CD4-positive, alpha-beta T cell treated with Interleukin-1 beta for 1 hour (primary cell): ENCODE data around the gene DAAM2.

Source experiments
- DNase-seq, 2 donors: peaks; one replicate each; pipeline ENCODE4 v3.0.0-alpha.2; 2020 to 2022

The DAAM2 gene

GRCh38 chr6:39820553-39820952, 28.4 kb downstream of the DAAM2 start:
- DNase-seq, result no peak

- DNase-seq, result no peak
Observed at GRCh38 chr6:39821046-39821740, 29.0 kb downstream of the DAAM2 start.

- DNase-seq, result no peak
Observed at GRCh38 chr6:39821742-39822532, 29.8 kb downstream of the DAAM2 start.

GRCh38 chr6:39822846-39823815, 31.0 kb downstream of the DAAM2 start:
- DNase-seq, result no peak

GRCh38 chr6:39824030-39824926, 32.1 kb downstream of the DAAM2 start:
- no peak for DNase-seq

- DNase-seq, result no peak
Observed at GRCh38 chr6:39829331-39829730, 37.2 kb downstream of the DAAM2 start.

- no peak for DNase-seq
Observed at GRCh38 chr6:39830444-39830843, 38.3 kb downstream of the DAAM2 start.

- no peak for DNase-seq
Observed at GRCh38 chr6:39831701-39832100, 39.5 kb downstream of the DAAM2 start.

- no peak for DNase-seq
Observed at GRCh38 chr6:39834278-39834677, 42.1 kb downstream of the DAAM2 start.

GRCh38 chr6:39834866-39835265, 42.7 kb downstream of the DAAM2 start:
- DNase-seq, result no peak

GRCh38 chr6:39835821-39836295, 43.7 kb downstream of the DAAM2 start:
- DNase-seq, result no peak

GRCh38 chr6:39836606-39837005, 44.4 kb downstream of the DAAM2 start:
- no peak for DNase-seq

GRCh38 chr6:39839445-39839844, 47.3 kb downstream of the DAAM2 start:
- DNase-seq, result no peak

- DNase-seq, result no peak
Observed at GRCh38 chr6:39840781-39841180, 48.6 kb downstream of the DAAM2 start.

GRCh38 chr6:39841291-39841690, 49.1 kb downstream of the DAAM2 start:
- no peak for DNase-seq

- DNase-seq, result no peak
Observed at GRCh38 chr6:39841923-39842322, 49.7 kb downstream of the DAAM2 start.

GRCh38 chr6:39843305-39844020, 51.3 kb downstream of the DAAM2 start:
- DNase-seq, result no peak

GRCh38 chr6:39844866-39845265, 52.7 kb downstream of the DAAM2 start:
- DNase-seq, result no peak

GRCh38 chr6:39847221-39847620, 55.0 kb downstream of the DAAM2 start:
- DNase-seq, result no peak

GRCh38 chr6:39848171-39848570, 56.0 kb downstream of the DAAM2 start:
- no peak for DNase-seq

GRCh38 chr6:39849228-39849627, 57.1 kb downstream of the DAAM2 start:
- DNase-seq, result no peak
